BLaER1 treated with 17β-estradiol and CSF1 and Interleukin-3, amounts not matched to agents 10 nM and 100 nM (cell line): ENCODE data around the gene CDC42EP2.

ENCODE experiments used
- H3K27ac ChIP-seq, 11 experiments: shearing (Covaris generic); formaldehyde crosslinking; 2 replicates each; pipeline ENCODE4 v1.8.1; 2022
- H3K27me3 ChIP-seq, 11 experiments: shearing (Covaris generic); formaldehyde crosslinking; 2 replicates each; pipeline ENCODE4 v1.8.1; 2022
- H3K36me3 ChIP-seq, 11 experiments: shearing (Covaris generic); formaldehyde crosslinking; 2 replicates each; pipeline ENCODE4 v1.8.1; 2022
- H3K4me1 ChIP-seq, 10 experiments: shearing (Covaris generic); formaldehyde crosslinking; 2 replicates each; pipeline ENCODE4 v1.8.1; 2022
- H3K4me2 ChIP-seq, 11 experiments: shearing (Covaris generic); formaldehyde crosslinking; 2 replicates each; pipeline ENCODE4 v1.8.1; 2022
- H3K4me3 ChIP-seq, 10 experiments: shearing (Covaris generic); formaldehyde crosslinking; 2 replicates each; pipeline ENCODE4 v1.8.1; 2022
- H3K9ac ChIP-seq, 11 experiments: shearing (Covaris generic); formaldehyde crosslinking; 2 replicates each; pipeline ENCODE4 v1.8.1; 2022
- H3K9me3 ChIP-seq, 11 experiments: shearing (Covaris generic); formaldehyde crosslinking; replicated peaks in 1 of 11; 2 replicates each; pipeline ENCODE4 v1.8.1; 2022
- H4K20me1 ChIP-seq, 11 experiments: shearing (Covaris generic); formaldehyde crosslinking; 2 replicates each; pipeline ENCODE4 v1.8.1; 2022
- Cebpa-rat ChIP-seq, 11 experiments: shearing (Covaris generic); IDR thresholded peaks; 2 replicates each; pipeline ENCODE4 v1.8.1; 2022

Gene CDC42EP2

DNA sequence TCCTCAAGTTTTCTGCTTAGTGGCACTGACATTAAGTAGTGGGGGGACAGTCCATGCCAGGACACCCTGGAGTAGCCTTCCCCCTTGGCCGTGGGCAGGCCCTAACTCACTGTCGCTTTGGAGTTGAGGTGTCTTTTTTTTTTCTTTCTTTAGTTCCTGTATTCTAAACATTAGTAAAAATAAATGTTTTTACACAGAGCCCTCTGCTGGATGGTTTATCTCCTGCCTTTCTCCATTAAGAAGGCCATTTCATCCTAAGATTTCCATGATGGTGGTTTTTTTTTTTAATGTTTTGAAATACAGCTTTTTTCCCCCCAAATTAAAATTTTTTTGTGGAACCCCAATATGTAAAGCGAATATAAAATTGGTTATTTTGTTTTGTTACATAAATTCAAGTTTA is 38.1 kb downstream of the CDC42EP2 start:
- Histone ChIP-seq H3K36me3 (peaks cover 45 to 60% (median 55%) of the 10 kb centered on the region in 11 experiments), H3K27me3 (no peaks in the 10 kb centered on the region), H3K9ac (peak overlapping the region in 5 of 11 experiments; percentile 2 to 29 (median 8); a peak in 2 of 22 replicates), H4K20me1 (peaks cover 0 to 50% (median 23%) of the 10 kb centered on the region in 11 experiments; a peak in 13 of 22 replicates), H3K4me2 (peak overlapping the region in 2 of 11 experiments; percentile 3 to 21; a peak in 1 of 22 replicates), H3K4me3 (no peak overlapping the region), H3K27ac (peak overlapping the region in 4 of 11 experiments; percentile 1 to 39 (median 17); a peak in 5 of 22 replicates), H3K4me1 (peaks cover 15 to 41% (median 28%) of the 10 kb centered on the region in 10 experiments), H3K9me3 (no peaks in the 10 kb centered on the region)
- TF ChIP-seq Cebpa-rat (IDR thresholded peaks at IDR 0.05): no peak

GRCh38 chr11:65353376-65353775 is 38.7 kb downstream of the CDC42EP2 start:
- H3K27me3 ChIP-seq: no peaks in the 10 kb centered on the region
- no peaks in the 10 kb centered on the region for H3K9me3 ChIP-seq
- H3K4me1 ChIP-seq: peaks cover 15 to 41% (median 28%) of the 10 kb centered on the region in 10 experiments
- H3K4me3 ChIP-seq: no peak overlapping the region
- TF ChIP-seq Cebpa-rat (IDR thresholded peaks at IDR 0.05): no peak
- peaks cover 0 to 50% (median 23%) of the 10 kb centered on the region in 11 experiments; a peak in 13 of 22 replicates for H4K20me1 ChIP-seq
- peaks cover 39 to 54% (median 49%) of the 10 kb centered on the region in 11 experiments for H3K36me3 ChIP-seq
- H3K9ac ChIP-seq: peak overlapping the region in 3 of 11 experiments; percentile 68 to 83 (median 82); a peak in 4 of 22 replicates
- peak overlapping the region; percentile 83 to 99 (median 95); a peak in 19 of 22 replicates for H3K4me2 ChIP-seq
- H3K27ac ChIP-seq: no peak overlapping the region

DNA sequence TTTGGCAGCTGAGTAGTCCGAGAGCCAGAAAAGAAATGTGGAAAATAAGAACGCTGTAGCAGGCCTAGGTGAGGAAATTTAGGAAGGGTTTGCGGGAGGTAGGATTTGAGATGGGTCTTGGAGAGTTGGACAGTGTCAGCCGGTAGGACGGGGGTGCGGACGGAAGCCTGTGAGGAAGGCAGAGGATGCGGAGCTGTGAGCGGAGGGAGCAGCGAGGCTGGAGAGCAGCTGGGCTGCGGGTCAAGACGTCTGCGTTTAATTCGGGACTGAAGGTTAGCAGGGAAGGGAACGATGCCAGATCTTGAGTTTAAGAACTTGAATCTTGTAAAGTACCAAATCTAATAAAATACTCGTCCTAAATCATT is 39.2 kb downstream of the CDC42EP2 start:
- Histone ChIP-seq H3K4me3 (peak overlapping the region; percentile 66 to 82 (median 74); a peak in 19 of 20 replicates), H3K36me3 (peaks cover 34 to 49% (median 44%) of the 10 kb centered on the region in 11 experiments), H3K4me1 (peaks cover 15 to 37% (median 27%) of the 10 kb centered on the region in 10 experiments), H3K4me2 (peak overlapping the region; percentile 83 to 99 (median 95)), H3K27me3 (no peaks in the 10 kb centered on the region), H3K9ac (peak overlapping the region in 10 of 11 experiments; percentile 31 to 85 (median 68); a peak in 18 of 22 replicates), H3K9me3 (no peaks in the 10 kb centered on the region), H4K20me1 (peaks cover 0 to 50% (median 23%) of the 10 kb centered on the region in 11 experiments; a peak in 13 of 22 replicates), H3K27ac (peak overlapping the region in 3 of 11 experiments; percentile 5 to 28 (median 13); a peak in 7 of 22 replicates)
- TF ChIP-seq Cebpa-rat (IDR thresholded peaks at IDR 0.05): no peak

DNA sequence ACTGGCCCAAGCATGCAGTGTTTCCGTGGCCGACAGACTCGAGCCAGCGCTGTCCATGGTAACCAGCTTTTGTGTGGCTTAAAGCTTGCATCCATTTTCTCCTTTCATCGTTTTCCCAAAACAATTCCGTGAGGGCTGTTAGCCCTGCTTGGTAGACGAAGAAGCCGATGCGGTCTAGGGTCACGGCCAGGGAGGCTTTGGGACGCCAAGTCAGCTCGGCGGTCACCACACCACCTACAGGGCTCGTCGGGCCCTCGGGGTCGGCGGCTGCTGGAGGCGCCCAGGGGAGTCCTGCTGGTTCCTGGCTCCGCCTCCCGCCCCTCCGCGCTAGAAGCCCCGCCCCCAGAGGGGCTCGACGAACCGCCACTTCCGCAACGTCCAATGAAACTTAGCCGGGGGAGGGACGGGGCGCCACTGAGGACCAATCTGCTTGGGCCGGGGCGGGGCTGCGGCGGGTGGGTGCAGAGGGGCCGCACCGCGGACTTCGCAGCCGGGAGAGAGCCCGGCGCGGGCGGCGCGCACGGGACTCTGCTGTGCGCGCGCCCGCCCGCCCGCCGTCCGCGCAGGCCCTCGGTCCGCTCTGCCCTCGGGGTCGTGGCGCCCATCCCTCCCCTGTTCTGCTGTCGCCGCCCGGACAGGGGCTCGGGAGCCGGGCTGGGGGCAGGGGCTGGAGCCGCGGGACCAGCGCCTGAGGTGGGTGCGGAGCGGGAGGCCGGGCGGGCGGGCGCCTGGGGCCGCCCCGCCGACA is 39.8 kb downstream of the CDC42EP2 start, which contains the start of gene TIGD3:
Gene TIGD3 (plus strand): TSS at position 487 of the 748 bp plus-strand sequence. CDS start 1,058 bp downstream, outside the sequence.
- peak within 1 kb of the TSS in 10 of 11 experiments; percentile 32 to 67 (median 62); a peak in 18 of 22 replicates for H3K27ac ChIP-seq
- H3K36me3 ChIP-seq: peaks cover 29 to 43% (median 38%) of the 10 kb centered on the region in 11 experiments

GRCh38 chr11:65355013-65355775 is 40.5 kb downstream of the CDC42EP2 start:
- peak overlapping the region; percentile 70 to 85 (median 79) for H3K9ac ChIP-seq
- TF ChIP-seq Cebpa-rat (IDR thresholded peaks at IDR 0.05): no peak
- peaks cover 0 to 44% (median 23%) of the 10 kb centered on the region in 11 experiments; a peak in 13 of 22 replicates for H4K20me1 ChIP-seq
- peaks cover 15 to 30% (median 24%) of the 10 kb centered on the region in 10 experiments for H3K4me1 ChIP-seq
- H3K27ac ChIP-seq: peak overlapping the region in 10 of 11 experiments; percentile 32 to 67 (median 62); a peak in 18 of 22 replicates
- no peaks in the 10 kb centered on the region for H3K9me3 ChIP-seq
- peak overlapping the region; percentile 94 to 99 (median 95) for H3K4me2 ChIP-seq
- peak overlapping the region; percentile 66 to 82 (median 74) for H3K4me3 ChIP-seq
- H3K36me3 ChIP-seq: peaks cover 21 to 36% (median 31%) of the 10 kb centered on the region in 11 experiments
- no peaks in the 10 kb centered on the region for H3K27me3 ChIP-seq

More for the DNA sequence above, 39.8 kb downstream of the CDC42EP2 start, which contains the start of gene TIGD3:
- Histone ChIP-seq H3K4me2 (peak within 1 kb of the TSS; percentile 94 to 99 (median 95)), H4K20me1 (peaks cover 0 to 48% (median 23%) of the 10 kb centered on the region in 11 experiments; a peak in 13 of 22 replicates), H3K9me3 (no peaks in the 10 kb centered on the region), H3K9ac (peak within 1 kb of the TSS; percentile 70 to 85 (median 79)), H3K4me3 (peak within 1 kb of the TSS; percentile 66 to 82 (median 74)), H3K27me3 (no peaks in the 10 kb centered on the region), H3K4me1 (peaks cover 15 to 34% (median 25%) of the 10 kb centered on the region in 10 experiments)
- no peak for TF ChIP-seq Cebpa-rat (IDR thresholded peaks at IDR 0.05)

DNA sequence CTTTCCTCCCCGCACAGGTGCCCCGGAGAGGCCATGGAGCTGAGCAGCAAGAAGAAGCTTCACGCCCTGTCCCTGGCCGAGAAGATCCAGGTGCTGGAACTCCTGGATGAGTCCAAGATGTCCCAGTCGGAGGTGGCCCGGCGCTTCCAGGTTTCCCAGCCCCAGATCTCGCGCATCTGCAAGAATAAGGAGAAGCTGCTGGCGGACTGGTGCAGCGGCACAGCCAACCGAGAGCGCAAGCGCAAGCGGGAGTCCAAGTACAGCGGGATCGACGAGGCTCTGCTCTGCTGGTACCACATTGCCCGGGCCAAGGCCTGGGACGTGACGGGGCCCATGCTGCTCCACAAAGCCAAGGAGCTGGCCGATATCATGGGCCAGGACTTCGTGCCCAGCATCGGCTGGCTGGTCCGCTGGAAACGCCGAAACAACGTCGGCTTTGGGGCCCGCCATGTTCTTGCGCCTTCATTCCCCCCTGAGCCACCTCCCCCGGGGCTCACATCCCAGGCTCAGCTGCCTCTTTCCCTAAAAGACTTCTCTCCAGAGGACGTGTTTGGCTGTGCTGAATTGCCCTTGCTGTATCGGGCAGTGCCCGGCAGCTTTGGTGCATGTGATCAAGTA is 41.2 kb downstream of the CDC42EP2 start:
- H3K27me3 ChIP-seq: no peaks in the 10 kb centered on the region
- peak overlapping the region; percentile 94 to 99 (median 95) for H3K4me2 ChIP-seq
- no peak for TF ChIP-seq Cebpa-rat (IDR thresholded peaks at IDR 0.05)
- H3K4me1 ChIP-seq: peaks cover 15 to 30% (median 24%) of the 10 kb centered on the region in 10 experiments
- no peak overlapping the region for H3K27ac ChIP-seq
- peaks cover 14 to 29% (median 24%) of the 10 kb centered on the region in 11 experiments for H3K36me3 ChIP-seq
- H3K9ac ChIP-seq: peak overlapping the region in 5 of 11 experiments; percentile 42 to 85 (median 79); a peak in 6 of 22 replicates
- H3K9me3 ChIP-seq: no peaks in the 10 kb centered on the region
- H3K4me3 ChIP-seq: peak overlapping the region in 7 of 10 experiments; percentile 69 to 82 (median 76); a peak in 11 of 20 replicates
- H4K20me1 ChIP-seq: peaks cover 0 to 38% (median 23%) of the 10 kb centered on the region in 11 experiments; a peak in 13 of 22 replicates

- Histone ChIP-seq H3K9me3 (no peaks in the 10 kb centered on the region), H3K36me3 (peaks cover 8 to 23% (median 18%) of the 10 kb centered on the region in 11 experiments), H3K27me3 (no peaks in the 10 kb centered on the region), H3K4me2 (peak overlapping the region in 3 of 11 experiments; percentile 95 to 98 (median 97); a peak in 2 of 22 replicates), H3K9ac (no peak overlapping the region), H3K4me3 (no peak overlapping the region), H3K4me1 (peaks cover 15 to 30% (median 24%) of the 10 kb centered on the region in 10 experiments), H3K27ac (no peak overlapping the region), H4K20me1 (peaks cover 0 to 37% (median 21%) of the 10 kb centered on the region in 11 experiments; a peak in 13 of 22 replicates)
- no peak for TF ChIP-seq Cebpa-rat (IDR thresholded peaks at IDR 0.05)
Measured at GRCh38 chr11:65356394-65356972, 41.8 kb downstream of the CDC42EP2 start.
